ENCODE measurements around the gene STT3B. TPM values are rescaled to one million over a fixed set of nuclear protein-coding genes. Genes with fewer than 3 reads are reported as not detected.

Gene STT3B
- total RNA-seq, 1 donor from 2014 or later, result 68.7 TPM

DNA sequence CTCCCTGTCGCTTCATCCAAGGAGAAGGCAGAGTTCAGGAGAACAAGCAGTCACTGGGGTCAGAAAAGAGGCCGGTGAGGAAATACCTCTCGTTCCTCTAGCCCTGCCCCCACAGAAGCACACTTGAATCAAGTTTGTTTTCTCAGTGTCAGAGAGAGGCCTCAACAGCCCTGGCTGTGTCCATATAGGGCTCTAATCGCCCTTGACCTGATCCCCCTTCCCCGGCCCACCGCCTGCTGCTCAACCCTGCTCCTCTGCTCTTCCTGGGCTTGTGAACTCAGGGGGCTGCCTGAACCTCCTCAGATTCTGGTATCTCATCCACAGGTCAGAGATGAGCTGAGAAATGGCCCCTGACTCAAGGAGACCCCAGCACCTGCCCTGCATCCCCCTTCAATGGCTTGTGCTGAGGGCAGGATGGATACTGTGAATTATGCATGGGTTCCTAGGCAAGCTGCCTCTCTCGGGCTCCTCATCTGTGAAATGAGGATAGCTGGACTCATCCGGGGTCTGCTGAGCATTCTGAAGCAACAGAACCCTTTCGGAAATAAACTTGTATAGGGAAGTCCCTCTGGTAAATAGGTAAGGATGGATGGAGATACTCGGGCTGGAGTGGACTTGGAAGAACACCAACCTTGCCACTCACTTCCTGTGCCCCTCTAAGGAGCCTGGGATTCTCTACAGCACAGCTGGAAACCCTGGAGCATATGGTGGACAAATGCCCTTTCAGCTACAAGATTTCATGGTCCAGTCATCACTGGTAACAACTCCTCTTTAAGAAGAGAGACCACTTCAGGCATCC lies 147.5 kb downstream of the STT3B start:
- ATAC-seq (no peak), DNase-seq (ENCODE audit: low spot score) (no peak)
